GM12873 (cell line): ENCODE data around the gene SCAF4.
A peak's percentile ranks its signal among the peaks of the same experiment; 100 is the strongest.

ENCODE experiments used
- CTCF ChIP-seq: IDR thresholded peaks from 2 replicates; pipeline ENCODE4 v1.5.1; 2012; ENCODE audit warnings: low read depth, mild to moderate bottlenecking, moderate library complexity, low read length, control low read depth; ENCODE audit not compliant: insufficient read depth; ENCODE audit errors: missing control alignments

Gene SCAF4

DNA sequence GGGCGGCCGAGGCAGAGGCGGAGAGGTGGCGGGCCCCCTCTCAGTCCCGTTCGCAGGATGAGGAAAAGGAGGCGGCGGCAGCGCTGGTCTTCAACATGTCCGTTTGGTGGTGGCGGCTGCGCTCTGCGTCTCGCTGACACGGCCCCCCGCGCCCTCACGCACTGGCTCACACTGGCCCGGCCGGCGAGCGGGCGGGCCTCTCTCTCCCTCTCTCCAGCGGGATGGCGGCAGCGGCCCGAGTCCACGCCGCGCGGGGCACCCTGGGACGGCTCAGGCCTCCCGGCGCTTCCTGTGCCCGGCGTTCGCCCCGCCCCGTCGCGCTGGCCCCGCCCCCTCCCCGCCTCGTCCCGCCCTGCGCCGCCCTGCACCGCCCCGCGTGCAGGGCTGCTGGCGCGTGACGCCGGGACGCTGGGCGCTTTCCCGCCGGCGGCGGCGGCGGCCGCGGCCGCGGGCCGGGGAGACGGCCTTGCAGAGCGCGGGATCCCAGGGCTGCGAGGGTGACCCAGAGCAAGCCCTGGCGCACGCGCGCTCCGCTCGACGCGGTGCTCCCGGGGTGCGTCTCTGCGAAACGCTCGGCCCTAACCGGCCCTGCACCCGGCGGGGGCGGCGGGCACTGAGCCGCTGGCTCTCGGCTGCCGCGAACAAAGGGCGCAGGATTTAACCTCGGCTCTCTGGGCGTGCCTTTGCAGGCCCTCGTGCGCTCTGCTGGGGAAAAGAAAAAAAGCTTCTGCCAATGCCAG, at the start of gene SCAF4:
Gene SCAF4, minus strand, starts transcription at position 262 of the 740 bp plus-strand sequence. CDS start 426 bp downstream, outside the sequence.
- TF ChIP-seq CTCF = no peak

GRCh38 chr21:31780944-31781343, 49.0 kb upstream of the SCAF4 start:
- TF ChIP-seq CTCF = peak; percentile 22

- TF ChIP-seq CTCF = no peak
Measured at GRCh38 chr21:31778546-31778945, 46.6 kb upstream of the SCAF4 start.

GRCh38 chr21:31777857-31778256, 45.9 kb upstream of the SCAF4 start:
- TF ChIP-seq CTCF = no peak

DNA sequence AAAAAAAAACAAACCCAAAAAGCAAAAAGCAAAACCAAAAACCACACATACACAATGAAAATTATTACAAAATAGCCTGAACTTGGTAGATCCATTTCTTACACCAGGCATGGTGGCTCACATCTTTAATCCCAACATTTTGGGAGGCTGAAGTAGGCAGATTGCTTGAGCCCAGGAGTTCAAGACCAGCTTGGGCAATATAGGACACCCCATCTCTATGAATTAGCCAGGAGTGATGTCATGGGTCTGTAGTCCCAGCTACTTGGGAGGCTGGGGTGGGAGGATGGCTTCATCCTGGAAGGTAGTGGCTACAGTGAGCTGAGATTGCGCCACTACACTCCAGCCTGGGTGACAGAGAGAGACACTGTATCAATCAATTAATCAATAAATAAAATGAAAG, 42.1 kb upstream of the SCAF4 start:
- no peak for TF ChIP-seq CTCF

DNA sequence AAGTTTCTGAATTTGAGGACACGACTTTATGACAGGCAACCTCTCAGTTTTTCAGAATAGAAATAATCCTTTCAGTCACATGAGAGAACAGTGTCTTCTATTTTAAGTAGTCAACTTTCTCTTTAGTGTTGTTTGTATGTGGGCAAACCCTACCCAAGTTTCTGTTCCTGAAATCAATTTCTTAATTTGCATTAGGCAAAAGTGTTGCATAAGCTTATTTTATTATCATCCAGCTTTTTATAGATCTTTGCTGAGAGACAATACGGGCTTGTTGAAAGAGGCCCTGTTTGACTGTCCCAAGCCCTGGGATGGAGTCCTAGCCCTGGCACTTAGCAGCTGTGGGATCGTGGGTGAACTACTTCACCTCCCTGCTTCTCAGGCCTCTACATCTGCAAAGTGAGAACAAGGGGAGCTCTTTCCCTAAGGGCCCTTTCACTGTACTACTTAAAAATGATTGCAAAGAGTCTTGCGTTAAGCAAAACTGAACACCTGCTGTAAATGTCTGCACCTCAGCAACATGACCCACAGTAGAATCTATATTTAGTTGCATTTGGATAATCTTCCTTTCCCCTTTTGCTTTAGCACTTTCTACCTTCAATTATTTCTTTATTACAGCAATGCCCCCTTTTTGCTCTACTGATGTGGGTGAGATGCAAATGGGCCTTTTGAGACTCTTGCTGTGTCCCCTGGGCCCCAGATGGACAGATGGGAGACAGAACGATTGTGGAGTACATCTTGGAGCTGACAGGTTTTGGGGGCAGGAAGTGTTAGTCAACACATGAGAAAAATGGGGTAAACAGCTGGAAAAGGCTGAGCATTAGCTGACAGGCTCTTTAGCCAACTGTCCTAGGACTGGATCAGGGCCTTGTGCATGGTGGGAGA, 41.0 kb upstream of the SCAF4 start:
- TF ChIP-seq CTCF = no peak

DNA sequence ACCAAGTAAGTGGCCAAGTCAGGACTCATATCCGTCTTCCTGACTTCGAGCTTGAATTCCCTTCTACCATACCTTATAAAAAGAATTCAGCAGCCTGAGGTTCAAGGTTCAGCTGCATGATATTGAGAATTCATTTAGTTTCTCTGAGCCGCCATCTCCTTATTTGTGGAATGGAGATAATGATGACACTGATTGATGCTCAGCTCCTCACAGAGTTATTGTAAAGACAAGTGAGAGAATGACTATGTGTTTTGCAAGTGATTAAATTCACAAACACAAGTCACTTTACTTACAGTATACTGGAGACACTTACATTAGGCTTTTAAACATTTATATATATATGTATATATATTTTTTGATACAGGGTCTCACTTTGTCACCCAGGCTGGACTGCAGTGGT, 39.8 kb upstream of the SCAF4 start:
- no peak for TF ChIP-seq CTCF
